Upper lobe of left lung (tissue), 4 donors: Measurements from ENCODE around the gene BNIP1.

Source experiments
- POLR2A ChIP-seq, 4 donors: fragments of 450-650 bp; IDR thresholded peaks; one replicate each; pipeline ENCODE4 v1.5.1; 2016 to 2017; ENCODE audit warnings: antibody characterized with exemption in 4 of 4, mild to moderate bottlenecking in 2 of 4
- TF ChIP-seq, protein P1 (sequence below), 6 experiments: fragments of 450-650 bp in 4 of 6; fragments of 200-600 bp in 2 of 6; sonication (generic) in 2 of 6; IDR thresholded peaks; one replicate each; pipeline ENCODE4 v1.5.1; 2016 to 2019; ENCODE audit warnings: antibody characterized with exemption in 6 of 6

- TF ChIP-seq, protein P1, sequence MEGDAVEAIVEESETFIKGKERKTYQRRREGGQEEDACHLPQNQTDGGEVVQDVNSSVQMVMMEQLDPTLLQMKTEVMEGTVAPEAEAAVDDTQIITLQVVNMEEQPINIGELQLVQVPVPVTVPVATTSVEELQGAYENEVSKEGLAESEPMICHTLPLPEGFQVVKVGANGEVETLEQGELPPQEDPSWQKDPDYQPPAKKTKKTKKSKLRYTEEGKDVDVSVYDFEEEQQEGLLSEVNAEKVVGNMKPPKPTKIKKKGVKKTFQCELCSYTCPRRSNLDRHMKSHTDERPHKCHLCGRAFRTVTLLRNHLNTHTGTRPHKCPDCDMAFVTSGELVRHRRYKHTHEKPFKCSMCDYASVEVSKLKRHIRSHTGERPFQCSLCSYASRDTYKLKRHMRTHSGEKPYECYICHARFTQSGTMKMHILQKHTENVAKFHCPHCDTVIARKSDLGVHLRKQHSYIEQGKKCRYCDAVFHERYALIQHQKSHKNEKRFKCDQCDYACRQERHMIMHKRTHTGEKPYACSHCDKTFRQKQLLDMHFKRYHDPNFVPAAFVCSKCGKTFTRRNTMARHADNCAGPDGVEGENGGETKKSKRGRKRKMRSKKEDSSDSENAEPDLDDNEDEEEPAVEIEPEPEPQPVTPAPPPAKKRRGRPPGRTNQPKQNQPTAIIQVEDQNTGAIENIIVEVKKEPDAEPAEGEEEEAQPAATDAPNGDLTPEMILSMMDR (IDR thresholded peaks at IDR 0.05) = no peak
- TF ChIP-seq POLR2A (IDR thresholded peaks at IDR 0.05) = no peak
These were observed 24.6 kb upstream of the BNIP1 start for GRCh38 chr5:173119719-173120118.
